Upper lobe of left lung (tissue), 6 donors: ENCODE results near the gene RNF111. TPM values are rescaled to one million over a fixed set of nuclear protein-coding genes. Genes with fewer than 3 reads are reported as not detected.

ENCODE experiments used
- ATAC-seq, 2 donors: fragments of 200-7000 bp; cut with Tn5 transposase; one replicate each; pipeline ENCODE4 v1.9.1; 2022; ENCODE audit warnings: mild to moderate bottlenecking in 2 of 2, moderate library complexity in 2 of 2; ENCODE audit not compliant: low FRiP score in 2 of 2
- DNase-seq, 2 donors: peaks; one replicate each; pipeline ENCODE4 v3.0.0-alpha.2; 2019 to 2020
- H3K27ac ChIP-seq, 4 donors: fragments of 200-600 bp; sonication (generic); one replicate each; pipeline ENCODE4 v1.5.1; 2016 to 2019
- H3K27me3 ChIP-seq, 4 donors: fragments of 200-600 bp; sonication (generic); one replicate each; pipeline ENCODE4 v1.5.1; 2017 to 2019
- H3K36me3 ChIP-seq, 4 donors: fragments of 200-600 bp; sonication (generic); one replicate each; pipeline ENCODE4 v1.5.1; 2016 to 2019
- H3K4me1 ChIP-seq, 4 donors: fragments of 200-600 bp; sonication (generic); one replicate each; pipeline ENCODE4 v1.5.1; 2018 to 2019
- H3K4me3 ChIP-seq, 4 donors: fragments of 200-600 bp; sonication (generic); one replicate each; pipeline ENCODE4 v1.5.1; 2017 to 2019; ENCODE audit warnings: mild to moderate bottlenecking in 2 of 4, moderate library complexity in 1 of 4
- H3K9me3 ChIP-seq, 4 donors: fragments of 200-600 bp; sonication (generic); one replicate each; pipeline ENCODE4 v1.5.1; 2018 to 2019
- CTCF ChIP-seq, 6 experiments: fragments of 450-650 bp in 4 of 6; fragments of 200-600 bp in 2 of 6; sonication (generic) in 2 of 6; IDR thresholded peaks; one replicate each; pipeline ENCODE4 v1.5.1; 2016 to 2019; ENCODE audit warnings: antibody characterized with exemption in 6 of 6
- EP300 ChIP-seq, 4 donors: sonication (generic); formaldehyde crosslinking; IDR thresholded peaks; one replicate each; pipeline ENCODE4 v1.5.1; 2017; ENCODE audit warnings: antibody characterized with exemption in 4 of 4, control low read depth in 2 of 4
- POLR2A ChIP-seq, 4 donors: fragments of 450-650 bp; IDR thresholded peaks; one replicate each; pipeline ENCODE4 v1.5.1; 2016 to 2017; ENCODE audit warnings: antibody characterized with exemption in 4 of 4, mild to moderate bottlenecking in 2 of 4
- POLR2AphosphoS5 ChIP-seq, 2 donors: sonication (generic); formaldehyde crosslinking; IDR thresholded peaks; one replicate each; pipeline ENCODE4 v1.5.1; 2017; ENCODE audit warnings: antibody characterized with exemption in 2 of 2
- WGBS, 2 donors: methylation state at CpG; one replicate each; pipeline ENCODE4 v1.1.5; 2017 to 2018; 5-methylcytosine and 5-hydroxymethylcytosine counted together
- total RNA-seq, 6 donors: library from RNA; depleted of rRNA in 4 of 6; stranded (reverse); fragments of >200 nt in 4 of 6; gene quantifications; one replicate each; pipeline versions ENCODE4 v1.1.0 to v1.2.1, GENCODE V29; 2016 to 2021
- donor health status: DM: no; HTN: no; CAD: no; lungs with moderate emphysema.
- donor health status: DM: no; HTN: yes; CAD: no; lungs with severe emphysema.

The RNF111 gene
- total RNA-seq, 6 donors from 2014 or later: 16.3 to 41.6 (median 31.8) TPM

GRCh38 chr15:58957101-58957973, 30.1 kb upstream of the RNF111 start:
- ATAC-seq (peak; percentile 87 to 88), DNase-seq (peak in 1 of 2 donors; percentile 35)
- Histone ChIP-seq H3K9me3 (no peaks in the 10 kb centered on the region), H3K27ac (no peak overlapping the region), H3K4me3 (no peak overlapping the region), H3K4me1 (no peaks in the 10 kb centered on the region), H3K36me3 (no peaks in the 10 kb centered on the region), H3K27me3 (no peaks in the 10 kb centered on the region)
- peak; percentile 35 to 74 (median 60) for TF ChIP-seq CTCF (IDR thresholded peaks at IDR 0.05)
- no peak for TF ChIP-seq POLR2AphosphoS5 (IDR thresholded peaks at IDR 0.05)
- TF ChIP-seq POLR2A (IDR thresholded peaks at IDR 0.05): no peak
- no peak for TF ChIP-seq EP300 (IDR thresholded peaks at IDR 0.05)
- WGBS, 2 donors: 22 to 37% methylated on average over 8 of the region's 8 CpGs

GRCh38 chr15:58958811-58959210, 28.7 kb upstream of the RNF111 start:
- Histone ChIP-seq H3K27me3 (no peaks in the 10 kb centered on the region), H3K4me3 (no peak overlapping the region), H3K36me3 (no peaks in the 10 kb centered on the region), H3K4me1 (no peaks in the 10 kb centered on the region), H3K27ac (no peak overlapping the region), H3K9me3 (no peaks in the 10 kb centered on the region)
- ATAC-seq (no peak), DNase-seq (no peak)
- 91 to 94% methylated on average over 4 of the region's 4 CpGs for WGBS, 2 donors
- TF ChIP-seq POLR2A (IDR thresholded peaks at IDR 0.05): no peak
- TF ChIP-seq CTCF (IDR thresholded peaks at IDR 0.05): no peak
- TF ChIP-seq EP300 (IDR thresholded peaks at IDR 0.05): no peak

- Histone ChIP-seq H3K27me3 (no peaks in the 10 kb centered on the region), H3K4me3 (no peak overlapping the region), H3K4me1 (no peaks in the 10 kb centered on the region), H3K9me3 (no peaks in the 10 kb centered on the region), H3K27ac (no peak overlapping the region), H3K36me3 (no peaks in the 10 kb centered on the region)
- ATAC-seq: no peak
- TF ChIP-seq POLR2A (IDR thresholded peaks at IDR 0.05): no peak
- no peak for TF ChIP-seq CTCF (IDR thresholded peaks at IDR 0.05)
- 88 to 95% methylated on average over 1 of the region's 1 CpG for WGBS, 2 donors
- DNase-seq: no peak
Observed at GRCh38 chr15:58962136-58962535, 25.3 kb upstream of the RNF111 start.

GRCh38 chr15:58962662-58963565, 24.5 kb upstream of the RNF111 start:
- no peaks in the 10 kb centered on the region for H3K27me3 ChIP-seq
- H3K4me1 ChIP-seq: no peaks in the 10 kb centered on the region
- H3K27ac ChIP-seq: no peak overlapping the region
- WGBS, 2 donors: 89 to 90% methylated on average over 8 of the region's 8 CpGs
- ATAC-seq (no peak), DNase-seq (no peak)
- H3K9me3 ChIP-seq: no peaks in the 10 kb centered on the region
- TF ChIP-seq POLR2A (IDR thresholded peaks at IDR 0.05) (no peak), CTCF (IDR thresholded peaks at IDR 0.05) (no peak), POLR2AphosphoS5 (IDR thresholded peaks at IDR 0.05) (no peak), EP300 (IDR thresholded peaks at IDR 0.05) (no peak)
- no peak overlapping the region for H3K4me3 ChIP-seq
- H3K36me3 ChIP-seq: no peaks in the 10 kb centered on the region
